ENCODE results near the gene AASDHPPT. TPM values are rescaled to one million over a fixed set of nuclear protein-coding genes. Genes with fewer than 3 reads are reported as not detected.

Gene AASDHPPT
- total RNA-seq, 1 donor from 2014 or later: 53.6 TPM

- intact Hi-C loops (cut with micrococcal nuclease): loop anchor here (1.0 to 2.0 kb wide), 2 partner anchors 15 to 31 kb away; partner anchors contain the start of genes AASDHPPT and KBTBD3
- Mint-ChIP-seq H3K9me3 (no peaks in the 10 kb centered on the region), H3K36me3 (ENCODE audit: low read depth) (peaks cover 3% of the 10 kb centered on the region), H3K4me1 (ENCODE audit: low read depth) (peaks cover 15% of the 10 kb centered on the region), H3K27me3 (ENCODE audit: insufficient read depth) (no peaks in the 10 kb centered on the region), H3K4me3 (no peak overlapping the region), H3K27ac (peak overlapping the region; percentile 36)
- no peak for DNase-seq (ENCODE audit: low spot score)
Observed at GRCh38 chr11:106061954-106062949, 15.2 kb upstream of the AASDHPPT start.

GRCh38 chr11:106063009-106063408 is 14.5 kb upstream of the AASDHPPT start:
- Mint-ChIP-seq H3K27me3 (ENCODE audit: insufficient read depth) (no peaks in the 10 kb centered on the region), H3K4me1 (ENCODE audit: low read depth) (peaks cover 15% of the 10 kb centered on the region), H3K27ac (no peak overlapping the region), H3K4me3 (no peak overlapping the region), H3K9me3 (no peaks in the 10 kb centered on the region), H3K36me3 (ENCODE audit: low read depth) (peaks cover 2% of the 10 kb centered on the region)
- DNase-seq (ENCODE audit: low spot score): no peak
- intact Hi-C loops (cut with micrococcal nuclease): loop anchor here (2.0 kb wide), 1 partner anchor 32 kb away; no protein-coding TSS in a partner anchor

GRCh38 chr11:106070606-106071005 is 6.9 kb upstream of the AASDHPPT start:
- intact Hi-C loops (cut with micrococcal nuclease): loop anchor here (10.0 kb wide), 1 partner anchor 1854 kb away; the partner anchor contains the start of gene RAB39A
- H3K9me3 Mint-ChIP-seq: no peaks in the 10 kb centered on the region
- DNase-seq (ENCODE audit: low spot score): no peak
- H3K27me3 Mint-ChIP-seq (ENCODE audit: insufficient read depth): no peaks in the 10 kb centered on the region
- H3K36me3 Mint-ChIP-seq (ENCODE audit: low read depth): peaks cover 12% of the 10 kb centered on the region
- peaks cover 13% of the 10 kb centered on the region for H3K4me1 Mint-ChIP-seq (ENCODE audit: low read depth)
- no peak overlapping the region for H3K27ac Mint-ChIP-seq
- H3K4me3 Mint-ChIP-seq: no peak overlapping the region

GRCh38 chr11:106072804-106073203 is 4.7 kb upstream of the AASDHPPT start:
- Mint-ChIP-seq H3K4me1 (ENCODE audit: low read depth) (peaks cover 23% of the 10 kb centered on the region), H3K4me3 (no peak overlapping the region), H3K27ac (no peak overlapping the region), H3K36me3 (ENCODE audit: low read depth) (peaks cover 12% of the 10 kb centered on the region), H3K27me3 (ENCODE audit: insufficient read depth) (no peaks in the 10 kb centered on the region), H3K9me3 (no peaks in the 10 kb centered on the region)
- DNase-seq (ENCODE audit: low spot score): no peak
- intact Hi-C loops (cut with micrococcal nuclease): loop anchor here (10.0 kb wide), 1 partner anchor 1852 kb away; the partner anchor contains the start of gene RAB39A

GRCh38 chr11:106076171-106076918 is 1.1 kb upstream of the AASDHPPT start:
- H3K27me3 Mint-ChIP-seq (ENCODE audit: insufficient read depth): no peaks in the 10 kb centered on the region
- intact Hi-C loops (cut with micrococcal nuclease): loop anchor here (2.0 to 10.0 kb wide), 3 partner anchors 1380 to 1848 kb away; partner anchors contain the start of genes CWF19L2 and RAB39A
- H3K9me3 Mint-ChIP-seq: no peaks in the 10 kb centered on the region
- peak overlapping the region; percentile 95 for H3K27ac Mint-ChIP-seq
- peaks cover 23% of the 10 kb centered on the region for H3K36me3 Mint-ChIP-seq (ENCODE audit: low read depth)
- peaks cover 54% of the 10 kb centered on the region for H3K4me1 Mint-ChIP-seq (ENCODE audit: low read depth)
- peak overlapping the region; percentile 96 for H3K4me3 Mint-ChIP-seq
- DNase-seq (ENCODE audit: low spot score): no peak

- peak; percentile 98 for DNase-seq (ENCODE audit: low spot score)
- Mint-ChIP-seq H3K9me3 (no peaks in the 10 kb centered on the region), H3K36me3 (ENCODE audit: low read depth) (peaks cover 25% of the 10 kb centered on the region), H3K4me1 (ENCODE audit: low read depth) (peaks cover 61% of the 10 kb centered on the region), H3K27me3 (ENCODE audit: insufficient read depth) (no peaks in the 10 kb centered on the region), H3K27ac (peak within 1 kb of the TSS; percentile 95), H3K4me3 (peak within 1 kb of the TSS; percentile 96)
- intact Hi-C loops (cut with micrococcal nuclease): loop anchor here (1.0 to 10.0 kb wide), 6 partner anchors 14 to 1848 kb away; partner anchors contain the start of genes CWF19L2, MSANTD4 and RAB39A
Observed at GRCh38 chr11:106076919-106077608, 398 bp upstream of the AASDHPPT start, which contains the start of gene KBTBD3. Gene KBTBD3 (minus strand): TSS chr11:106077347. CDS start chr11:106059097, 18,250 bp downstream.

- intact Hi-C loops (cut with micrococcal nuclease): loop anchor here (10.0 kb wide), 1 partner anchor 1483 kb away; the partner anchor contains the start of gene ALKBH8
- no peak overlapping the region for H3K4me3 Mint-ChIP-seq
- DNase-seq (ENCODE audit: low spot score): no peak
- no peaks in the 10 kb centered on the region for H3K27me3 Mint-ChIP-seq (ENCODE audit: insufficient read depth)
- peaks cover 28% of the 10 kb centered on the region for H3K36me3 Mint-ChIP-seq (ENCODE audit: low read depth)
- peaks cover 51% of the 10 kb centered on the region for H3K4me1 Mint-ChIP-seq (ENCODE audit: low read depth)
- no peak overlapping the region for H3K27ac Mint-ChIP-seq
- no peaks in the 10 kb centered on the region for H3K9me3 Mint-ChIP-seq
Observed at GRCh38 chr11:106082096-106082495, 4.6 kb downstream of the AASDHPPT start.

GRCh38 chr11:106086135-106086534 is 8.7 kb downstream of the AASDHPPT start:
- intact Hi-C loops (cut with micrococcal nuclease): loop anchor here (10.0 kb wide), 1 partner anchor 1479 kb away; the partner anchor contains the start of gene ALKBH8
- no peak overlapping the region for H3K4me3 Mint-ChIP-seq
- no peaks in the 10 kb centered on the region for H3K9me3 Mint-ChIP-seq
- no peaks in the 10 kb centered on the region for H3K27me3 Mint-ChIP-seq (ENCODE audit: insufficient read depth)
- H3K27ac Mint-ChIP-seq: no peak overlapping the region
- DNase-seq (ENCODE audit: low spot score): no peak
- H3K4me1 Mint-ChIP-seq (ENCODE audit: low read depth): peaks cover 44% of the 10 kb centered on the region
- peaks cover 26% of the 10 kb centered on the region for H3K36me3 Mint-ChIP-seq (ENCODE audit: low read depth)

GRCh38 chr11:106086850-106087249 is 9.4 kb downstream of the AASDHPPT start:
- Mint-ChIP-seq H3K27ac (peak overlapping the region; percentile 51), H3K9me3 (no peaks in the 10 kb centered on the region), H3K36me3 (ENCODE audit: low read depth) (peaks cover 30% of the 10 kb centered on the region), H3K27me3 (ENCODE audit: insufficient read depth) (no peaks in the 10 kb centered on the region), H3K4me3 (no peak overlapping the region), H3K4me1 (ENCODE audit: low read depth) (peaks cover 44% of the 10 kb centered on the region)
- no peak for DNase-seq (ENCODE audit: low spot score)
- intact Hi-C loops (cut with micrococcal nuclease): loop anchor here (1.0 to 10.0 kb wide), 2 partner anchors 9 to 1478 kb away; partner anchors contain the start of gene ALKBH8

- intact Hi-C loops (cut with micrococcal nuclease): loop anchor here (1.0 to 10.0 kb wide), 3 partner anchors 10 to 1477 kb away; partner anchors contain the start of gene ALKBH8
- H3K27ac Mint-ChIP-seq: no peak overlapping the region
- H3K9me3 Mint-ChIP-seq: no peaks in the 10 kb centered on the region
- peaks cover 50% of the 10 kb centered on the region for H3K4me1 Mint-ChIP-seq (ENCODE audit: low read depth)
- no peak for DNase-seq (ENCODE audit: low spot score)
- no peaks in the 10 kb centered on the region for H3K27me3 Mint-ChIP-seq (ENCODE audit: insufficient read depth)
- peaks cover 37% of the 10 kb centered on the region for H3K36me3 Mint-ChIP-seq (ENCODE audit: low read depth)
- H3K4me3 Mint-ChIP-seq: no peak overlapping the region
Observed at GRCh38 chr11:106087815-106088435, 10.5 kb downstream of the AASDHPPT start.

GRCh38 chr11:106088896-106089295 is 11.4 kb downstream of the AASDHPPT start:
- H3K4me3 Mint-ChIP-seq: no peak overlapping the region
- intact Hi-C loops (cut with micrococcal nuclease): loop anchor here (1.0 to 10.0 kb wide), 2 partner anchors 44 to 1476 kb away; partner anchors contain the start of gene ALKBH8
- peaks cover 51% of the 10 kb centered on the region for H3K4me1 Mint-ChIP-seq (ENCODE audit: low read depth)
- H3K27ac Mint-ChIP-seq: no peak overlapping the region
- peaks cover 31% of the 10 kb centered on the region for H3K36me3 Mint-ChIP-seq (ENCODE audit: low read depth)
- no peaks in the 10 kb centered on the region for H3K27me3 Mint-ChIP-seq (ENCODE audit: insufficient read depth)
- no peaks in the 10 kb centered on the region for H3K9me3 Mint-ChIP-seq
- DNase-seq (ENCODE audit: low spot score): no peak
